ENCODE measurements around the gene UBXN11.
"Not testable (repeated sequence)": the region's sequence is repeated elsewhere in the genome, so short reads cannot be mapped to it uniquely, and the experiment has no call there.

Gene UBXN11

DNA sequence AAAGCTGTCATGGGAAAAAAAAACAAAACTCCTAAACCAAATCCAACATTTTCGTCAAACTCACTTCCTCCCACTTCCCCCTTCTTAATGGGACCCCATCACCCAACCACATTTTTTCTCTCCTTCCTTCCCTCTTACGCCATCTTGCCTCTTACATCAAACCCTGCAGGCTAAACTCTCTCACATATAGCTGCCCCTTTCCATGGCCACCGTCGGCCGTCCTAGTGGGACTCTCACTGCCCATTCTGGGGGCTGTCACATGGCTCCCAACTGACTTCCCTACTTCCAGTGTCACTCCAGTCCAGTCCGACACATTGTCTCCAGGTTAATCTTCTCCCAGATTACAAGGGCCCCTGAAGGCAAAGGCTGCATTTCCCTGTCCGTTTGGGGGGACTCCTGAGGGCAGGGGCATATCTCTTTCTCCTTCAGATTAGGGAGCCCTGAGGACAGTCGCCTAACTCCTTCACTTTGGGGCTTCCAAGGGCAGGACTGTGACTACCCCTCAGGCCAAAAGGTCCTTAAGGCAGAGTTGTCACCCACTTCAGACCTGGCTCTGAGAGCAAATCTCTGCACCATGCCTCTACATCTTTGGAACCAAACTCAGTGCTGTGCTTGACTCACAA lies 658 bp downstream of the UBXN11 start:
- no peak for DNase-seq (ENCODE audit: low read depth)

DNA sequence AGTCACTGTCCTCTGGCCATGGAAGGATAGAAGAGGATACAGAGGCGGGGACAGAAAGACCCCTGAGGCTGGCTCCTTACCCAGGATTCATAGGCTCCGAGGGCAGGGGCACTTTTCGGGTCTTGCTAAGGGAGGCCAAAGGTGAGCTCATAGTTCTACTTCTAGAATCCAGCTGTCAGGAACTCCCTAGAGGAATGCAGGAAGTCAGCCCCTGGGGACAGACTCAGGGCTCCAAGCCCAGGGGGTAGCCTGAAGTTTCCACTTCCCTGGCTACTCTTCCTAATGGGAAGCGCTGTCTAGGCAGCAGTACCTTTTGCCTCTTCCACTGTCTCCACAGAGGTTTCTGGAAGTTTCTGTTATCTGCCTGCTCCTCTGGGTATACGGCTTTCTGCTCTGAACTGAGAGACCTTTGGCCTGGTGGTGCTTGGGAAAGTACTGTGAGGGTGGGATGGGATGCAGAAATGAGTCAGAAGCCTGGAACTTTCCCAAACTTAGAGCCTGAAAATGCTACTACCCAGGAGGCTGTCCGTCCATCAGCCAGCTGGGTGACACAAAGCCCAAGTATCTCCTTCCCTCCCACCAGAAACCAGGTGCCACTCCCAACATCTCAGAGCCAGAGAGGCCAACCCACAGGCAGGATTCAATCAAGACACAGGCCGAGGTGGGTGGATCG lies 3.6 kb downstream of the UBXN11 start:
- DNase-seq (ENCODE audit: low read depth) = no peak

DNA sequence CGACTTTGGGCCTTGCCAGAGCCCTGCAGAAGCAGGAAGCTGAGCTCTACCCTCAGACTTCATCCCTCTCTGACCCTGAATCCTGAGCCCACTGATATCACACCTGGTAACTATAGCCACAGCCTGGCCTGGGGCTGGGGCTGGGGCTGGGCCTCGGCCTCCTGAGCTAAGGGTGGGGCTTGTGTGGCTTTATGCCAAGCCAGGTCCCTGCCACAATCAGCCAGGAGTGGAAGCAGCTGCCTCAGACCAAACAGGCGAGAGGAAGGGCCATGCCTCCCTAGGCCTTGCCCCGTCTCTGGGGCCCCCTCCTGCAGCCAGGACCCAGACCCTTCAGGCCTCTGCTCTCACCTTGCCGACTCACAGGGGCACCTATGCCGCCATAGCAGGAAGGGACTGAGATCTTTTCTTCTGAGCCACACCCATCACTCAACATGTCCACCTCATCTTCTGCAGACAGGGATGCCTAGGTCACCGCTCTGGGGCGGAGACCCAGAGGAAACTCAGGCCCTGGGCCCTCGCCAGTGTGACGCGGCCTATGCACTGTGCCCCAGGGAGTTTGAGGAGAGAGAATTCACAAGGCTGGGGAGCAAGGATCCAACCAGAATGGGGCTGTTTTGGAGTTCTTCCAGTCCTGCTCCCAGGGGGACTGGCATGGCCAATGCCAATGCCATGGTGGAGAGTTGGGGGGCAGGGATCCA lies 5.7 kb downstream of the UBXN11 start:
- DNase-seq (ENCODE audit: low read depth) = no peak

- DNase-seq (ENCODE audit: low read depth) = no peak
Measured at GRCh38 chr1:26297791-26298124, 8.7 kb downstream of the UBXN11 start.

DNA sequence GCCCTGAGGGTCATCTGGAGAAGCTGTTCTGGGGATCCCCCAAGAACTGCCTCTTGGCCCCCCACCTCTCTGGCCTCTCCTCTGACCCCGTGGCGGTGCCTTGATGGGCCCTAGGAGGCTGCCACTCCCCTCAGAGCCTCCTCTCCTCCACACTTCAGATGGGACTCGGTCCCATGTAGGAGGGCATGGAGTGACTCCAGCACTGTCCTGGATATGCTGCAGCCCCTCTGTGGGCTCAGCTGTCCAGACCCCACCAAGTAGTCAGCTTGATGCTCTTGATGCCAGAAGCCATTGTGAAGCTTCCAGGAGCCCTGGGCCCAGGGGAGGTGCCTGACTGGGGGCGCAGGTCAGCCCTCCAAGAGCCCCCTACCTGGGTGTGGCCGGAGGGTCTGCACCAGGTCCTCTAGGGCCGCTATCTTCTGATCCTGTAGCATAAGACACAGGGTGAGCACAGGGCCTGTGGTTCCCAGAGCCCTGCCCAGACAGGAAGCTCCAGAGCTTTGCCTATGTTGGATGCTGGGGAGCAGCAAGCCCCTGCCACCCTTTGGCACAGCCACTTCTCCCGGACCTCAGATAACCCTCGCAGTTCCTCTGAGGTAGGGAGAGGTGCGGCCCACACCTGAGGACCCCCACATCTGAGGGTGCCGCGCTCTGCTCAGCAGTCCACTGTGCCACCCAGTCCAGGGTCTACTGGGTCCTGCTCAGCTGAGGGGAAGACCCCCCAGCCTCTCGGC lies 9.2 kb downstream of the UBXN11 start:
- no peak for DNase-seq (ENCODE audit: low read depth)

DNA sequence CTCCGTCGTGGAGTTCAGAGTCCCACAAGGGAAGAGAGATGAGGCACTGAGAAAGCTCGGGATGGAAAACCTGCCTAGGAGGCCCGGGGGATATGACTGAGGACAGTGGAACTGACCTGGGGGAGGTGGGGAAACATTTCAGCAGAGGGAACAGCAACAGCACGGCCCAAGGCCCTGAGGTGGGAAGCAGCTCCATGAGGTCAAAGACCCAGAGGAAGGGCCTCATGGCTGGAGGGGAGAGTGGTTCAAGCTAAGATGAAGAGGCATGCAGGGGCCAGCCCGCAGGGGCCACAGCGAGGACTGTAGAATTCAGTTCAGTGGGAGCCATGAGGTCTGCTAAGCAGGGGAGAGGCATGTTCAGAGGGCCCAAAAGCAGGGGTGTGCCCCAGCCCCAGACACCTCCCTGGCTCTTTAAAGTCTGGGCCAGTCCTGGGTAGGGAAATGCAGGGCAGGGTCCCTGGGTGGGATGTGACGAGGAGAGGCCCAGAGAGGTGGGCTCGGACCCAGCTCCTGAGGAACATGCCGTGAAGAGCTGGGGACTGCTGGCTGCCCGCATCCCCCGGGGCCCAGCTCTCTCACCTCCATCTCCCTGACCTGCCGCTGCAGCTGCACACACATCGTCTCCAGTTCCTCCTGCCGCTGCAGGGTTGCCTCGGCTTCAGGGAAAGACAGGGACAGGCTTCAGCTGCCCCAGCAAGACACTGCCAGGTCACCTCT lies 9.9 kb downstream of the UBXN11 start:
- no peak for DNase-seq (ENCODE audit: low read depth)

- DNase-seq (ENCODE audit: low read depth) = no peak
Measured at GRCh38 chr1:26295194-26296138, 11.0 kb downstream of the UBXN11 start.

DNA sequence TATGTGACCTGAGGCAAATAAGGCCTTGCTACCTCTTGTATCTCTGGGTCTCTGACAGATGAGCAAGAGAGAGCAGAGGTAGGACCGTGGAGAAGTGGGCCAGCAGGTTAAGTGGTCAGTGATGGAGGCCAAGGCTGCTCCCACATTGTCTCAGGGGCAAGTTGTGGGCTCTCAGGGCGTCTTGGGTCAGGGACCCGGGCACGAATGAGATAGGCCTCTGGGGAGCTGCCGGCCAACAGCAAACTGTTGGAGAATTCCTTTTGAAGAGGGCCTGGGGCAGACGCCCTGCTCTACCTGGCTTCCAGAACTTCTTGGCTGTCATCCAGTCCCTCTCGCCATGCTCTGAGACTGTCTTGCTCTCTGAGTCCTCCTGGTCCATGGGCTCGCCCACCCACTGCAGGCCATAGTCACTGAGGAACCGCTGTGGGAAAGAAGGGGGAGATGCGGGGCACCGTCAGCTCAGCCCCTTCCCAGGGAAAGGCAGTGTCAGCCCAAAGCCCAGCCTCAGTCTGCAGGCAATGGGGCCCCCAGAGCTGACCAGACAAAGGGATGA lies 12.4 kb downstream of the UBXN11 start:
- DNase-seq (ENCODE audit: low read depth) = no peak

DNA sequence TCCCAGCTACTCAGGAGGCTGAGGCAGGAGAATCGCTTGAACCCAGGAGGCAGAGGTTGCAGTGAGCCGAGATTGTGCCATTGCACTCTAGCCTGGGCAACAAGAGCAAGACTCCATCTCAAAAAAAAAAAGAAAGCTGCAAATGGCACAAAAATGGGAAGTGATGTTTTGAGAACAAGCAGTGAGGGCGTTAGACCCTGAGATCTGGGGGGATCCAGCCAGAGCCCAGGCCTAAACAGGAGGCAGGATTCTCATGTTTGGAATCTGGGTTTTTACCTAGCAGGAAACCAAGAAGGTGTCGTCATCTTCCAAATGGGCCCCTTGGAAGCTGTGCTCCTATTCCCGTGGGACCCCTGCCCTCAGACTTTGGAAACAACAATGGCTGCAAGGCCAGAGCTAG lies 13.7 kb downstream of the UBXN11 start:
- not testable (repeated sequence) for DNase-seq (ENCODE audit: low read depth)

- DNase-seq (ENCODE audit: low read depth) = no peak
Measured at GRCh38 chr1:26291939-26292338, 14.5 kb downstream of the UBXN11 start.

DNA sequence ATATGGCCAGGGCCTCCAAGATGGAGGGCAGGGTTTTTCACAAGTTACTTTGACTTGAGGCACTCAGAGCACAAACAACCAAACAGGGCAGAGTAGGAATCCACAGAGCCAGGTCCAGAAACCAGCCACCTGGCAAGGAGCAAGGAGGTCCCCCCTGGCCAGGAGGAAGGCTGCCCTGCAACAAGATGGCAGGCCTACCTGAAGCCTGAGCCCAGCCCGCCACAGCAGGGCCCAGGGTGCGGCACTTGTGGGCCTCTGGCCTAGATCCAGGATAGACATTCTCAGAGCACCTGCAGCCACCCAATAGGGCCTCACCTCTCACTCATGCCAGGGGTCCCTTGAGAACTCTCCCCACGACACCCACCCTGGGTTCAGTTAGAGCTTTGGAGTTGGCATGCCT lies 15.0 kb downstream of the UBXN11 start:
- DNase-seq (ENCODE audit: low read depth) = no peak

DNA sequence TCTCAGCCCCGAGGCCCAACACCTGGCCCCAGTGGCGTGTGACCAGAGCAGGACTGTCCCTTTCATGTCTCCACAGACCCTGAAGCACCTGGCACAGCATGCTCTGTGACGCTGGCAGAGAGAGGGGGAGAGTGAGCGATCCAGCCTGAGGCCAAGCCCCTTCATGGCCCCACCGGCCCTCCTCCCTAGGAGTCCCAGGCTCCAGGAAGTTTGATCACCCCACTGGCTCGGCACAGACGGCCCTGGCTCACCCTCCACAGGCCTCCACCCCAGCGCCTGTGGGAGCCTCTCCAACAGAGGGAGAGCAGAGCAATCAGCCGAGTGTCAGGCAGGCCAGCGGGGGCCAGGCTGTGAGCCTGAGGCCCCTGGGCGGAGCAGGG lies 15.6 kb downstream of the UBXN11 start:
- DNase-seq (ENCODE audit: low read depth) = no peak

DNA sequence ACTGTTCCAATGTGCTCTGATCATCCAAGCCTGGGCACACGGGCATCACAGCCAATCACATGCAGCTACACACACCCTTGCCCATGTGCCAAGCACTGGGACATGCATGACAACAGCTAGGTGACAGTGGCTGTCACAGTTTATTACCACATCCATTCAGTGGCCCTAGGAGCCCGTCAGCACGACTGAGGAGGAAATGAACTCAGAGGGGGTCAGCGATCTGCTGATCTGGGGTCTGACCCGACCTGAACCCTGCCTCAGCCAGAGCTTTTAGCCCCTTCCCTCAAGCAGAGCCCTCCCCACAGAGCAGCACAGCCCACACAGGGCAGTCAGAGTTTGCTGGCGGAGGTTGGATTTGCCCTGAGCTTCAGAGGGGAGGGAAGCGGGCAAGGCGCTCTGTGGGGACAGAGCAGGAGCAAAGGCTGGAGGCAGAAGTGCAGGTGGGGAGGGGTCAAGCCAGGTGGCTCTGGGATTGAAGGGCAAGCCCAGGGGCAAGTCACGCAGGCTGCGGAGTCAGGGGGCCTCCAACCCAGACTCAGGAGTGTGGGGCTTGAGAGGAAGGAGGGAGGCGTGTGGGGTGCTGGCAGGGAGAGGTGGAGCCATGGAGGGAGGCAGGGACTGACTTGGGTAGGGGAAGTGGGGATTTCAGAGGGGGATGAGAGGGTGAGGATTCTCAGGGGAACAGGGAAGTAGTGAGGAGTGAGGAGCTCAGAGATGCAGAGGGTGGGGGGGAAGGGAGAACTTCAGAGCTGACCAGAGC lies 16.1 kb downstream of the UBXN11 start:
- DNase-seq (ENCODE audit: low read depth) = no peak

DNA sequence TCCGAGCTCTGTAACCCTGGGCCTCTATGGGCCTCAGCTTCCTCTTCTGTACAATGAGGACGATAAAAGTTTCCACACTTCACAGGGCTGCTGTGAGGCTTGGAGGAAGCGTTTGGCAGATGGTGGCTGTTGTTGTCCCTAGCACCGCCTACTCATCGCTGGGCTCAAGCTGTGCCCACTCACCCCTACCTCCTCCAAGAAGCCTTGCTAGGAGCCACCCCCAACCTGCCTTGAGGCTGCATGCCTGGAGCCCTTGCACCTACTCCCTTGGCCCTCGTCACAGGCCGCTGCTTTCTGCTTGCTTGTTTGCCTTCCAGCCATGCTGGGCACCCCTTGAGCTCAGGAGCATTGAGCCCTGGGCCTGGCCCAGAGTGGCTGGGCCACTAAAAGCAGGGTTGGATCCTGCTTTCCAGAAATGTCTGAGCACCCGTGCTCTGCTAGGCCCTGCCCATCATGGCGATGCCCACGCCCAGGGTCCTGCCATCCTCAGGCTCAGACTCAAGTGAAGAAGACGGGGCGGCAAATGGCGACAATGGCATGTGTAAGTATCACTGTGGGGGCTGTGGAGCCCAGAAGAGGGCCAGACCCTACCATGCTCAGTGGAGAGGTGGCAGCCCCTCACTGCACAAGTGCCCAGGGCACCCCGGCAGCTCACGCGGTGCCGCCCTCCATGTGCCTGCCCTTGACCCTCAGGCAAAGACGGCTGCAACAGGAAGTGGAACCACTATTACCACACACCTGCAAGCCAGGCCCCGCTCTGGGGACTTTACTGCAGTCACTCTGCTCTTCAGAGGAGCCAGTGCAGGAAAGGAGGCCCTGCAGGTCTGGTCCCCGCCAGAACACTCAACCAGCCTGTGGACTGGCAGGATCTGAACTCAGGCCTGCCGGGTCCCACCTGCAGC lies 17.0 kb downstream of the UBXN11 start:
- no peak for DNase-seq (ENCODE audit: low read depth)

DNA sequence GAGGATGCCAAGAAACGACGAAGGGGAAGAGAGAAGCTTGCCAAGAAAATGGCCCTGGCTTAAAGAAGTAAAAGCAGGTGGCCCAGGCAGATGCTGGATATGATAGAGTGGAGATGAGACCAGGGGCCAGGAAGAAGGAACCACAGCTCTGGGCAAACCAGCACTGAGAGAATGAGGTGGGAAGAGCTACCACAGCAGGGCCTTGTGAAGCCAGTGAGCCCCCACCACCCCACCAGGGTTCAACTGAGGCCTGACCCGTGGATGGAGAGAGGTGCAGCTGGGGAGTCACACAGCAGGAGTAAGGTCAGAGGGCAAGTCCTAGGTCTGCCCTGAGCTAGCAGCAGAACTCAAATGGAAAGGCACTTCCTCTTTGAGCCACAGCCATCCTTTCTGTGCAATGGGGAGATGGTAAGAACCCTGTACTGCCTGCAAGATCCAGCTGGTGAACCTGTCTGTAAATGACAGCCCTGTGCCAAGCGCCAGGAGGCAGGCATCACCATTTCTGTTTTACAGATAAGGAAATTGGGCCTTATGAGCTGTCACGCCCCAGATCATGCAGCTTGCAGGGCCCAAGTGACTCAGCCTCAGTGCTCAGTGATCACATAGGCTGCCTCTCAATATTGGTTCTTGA lies 18.0 kb downstream of the UBXN11 start:
- peak; percentile 54 for DNase-seq (ENCODE audit: low read depth)

DNA sequence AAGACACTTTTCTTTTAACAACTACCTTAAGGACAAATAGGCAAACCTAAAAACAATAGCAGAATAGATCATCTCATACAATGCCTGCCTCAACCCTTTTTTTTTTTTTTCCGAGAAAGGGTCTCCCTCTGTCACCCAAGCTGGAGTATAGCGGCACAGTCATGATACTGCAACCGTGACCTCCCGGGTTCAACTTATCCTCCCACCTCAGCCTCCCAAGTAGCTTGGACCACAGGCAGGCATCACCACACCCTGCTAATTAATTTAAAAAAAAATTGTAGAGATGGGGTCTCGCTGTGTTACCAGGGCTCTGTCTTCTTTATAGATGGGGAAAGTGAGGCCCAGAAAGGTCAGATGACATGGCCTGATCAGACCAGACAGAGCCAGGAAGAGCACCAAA lies 18.6 kb downstream of the UBXN11 start:
- DNase-seq (ENCODE audit: low read depth) = no peak

DNA sequence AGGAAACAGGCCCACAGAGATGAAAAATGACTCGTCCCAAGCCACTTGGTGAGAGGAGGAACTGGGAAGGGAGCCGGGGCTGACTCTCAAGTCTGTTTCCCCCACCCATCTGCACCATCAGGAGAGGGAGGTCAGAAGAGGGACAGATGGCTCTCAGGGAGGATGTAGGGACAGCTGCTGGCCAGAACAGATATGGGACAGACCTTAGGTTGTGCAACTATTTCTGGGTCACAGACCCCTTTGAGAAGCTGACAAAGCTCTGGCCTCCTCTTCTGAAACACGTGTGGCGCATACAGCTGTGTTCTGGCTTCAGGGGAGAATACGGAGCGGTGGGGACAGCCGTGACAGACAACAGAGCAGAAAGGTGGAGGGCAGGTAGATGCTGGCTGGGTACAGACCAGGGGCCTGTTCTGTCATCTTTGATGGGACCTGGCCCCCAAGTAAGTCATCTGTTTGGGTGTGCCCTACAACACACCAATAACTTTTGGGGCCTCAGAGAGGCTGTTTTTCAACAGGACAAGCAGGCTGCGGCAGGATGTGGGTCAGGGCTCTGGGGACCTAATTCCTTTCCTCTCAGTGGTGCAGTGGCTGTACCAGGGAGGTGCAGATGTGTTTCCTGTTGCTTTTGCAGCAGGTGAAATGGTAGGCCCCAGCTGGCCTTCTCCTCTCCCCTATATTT lies 19.3 kb downstream of the UBXN11 start:
- DNase-seq (ENCODE audit: low read depth) = no peak

DNA sequence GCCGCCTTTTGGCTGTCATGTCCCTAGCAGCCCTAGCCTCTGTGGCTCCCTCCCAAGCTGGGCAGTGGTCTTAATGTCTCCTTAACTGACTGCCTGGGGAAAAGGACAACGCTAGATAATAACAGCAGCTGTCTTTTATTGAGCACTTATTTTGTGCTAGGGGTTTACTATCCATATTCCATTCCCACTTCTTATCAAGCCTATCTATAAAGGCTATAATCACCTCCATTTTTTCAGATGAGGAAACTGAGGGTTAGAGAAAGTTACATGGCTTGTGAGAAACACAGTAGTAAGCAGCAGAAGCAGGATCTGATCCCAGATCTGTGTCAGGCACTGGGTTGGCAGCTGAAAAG lies 20.4 kb downstream of the UBXN11 start:
- no peak for DNase-seq (ENCODE audit: low read depth)
